ENCODE data around the gene HIGD2A.
"Not testable (repeated sequence)": the region's sequence is repeated elsewhere in the genome, so short reads cannot be mapped to it uniquely, and the experiment has no call there.

The HIGD2A gene

DNA sequence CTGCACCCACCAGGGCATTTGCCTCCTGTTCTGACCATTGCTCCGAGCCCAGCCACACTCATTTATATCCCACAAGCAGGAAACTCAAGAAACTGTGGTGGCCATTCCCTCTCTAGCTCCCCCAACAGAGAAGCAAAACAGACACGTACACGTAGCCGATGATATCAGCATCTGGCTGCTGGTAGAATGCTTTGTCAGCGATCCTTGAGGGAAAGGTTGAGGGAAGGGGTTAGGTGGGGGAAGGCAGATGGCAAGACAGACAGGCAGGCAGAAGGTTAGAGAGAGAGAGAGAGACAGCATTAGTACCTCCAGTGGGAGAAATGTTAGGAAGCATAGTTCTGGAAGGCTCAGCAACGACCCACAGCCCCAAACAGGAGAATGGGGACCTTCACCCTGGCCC, 7.8 kb downstream of the HIGD2A start:
- DNase-seq, result no peak

GRCh38 chr5:176397736-176398420, 9.3 kb downstream of the HIGD2A start:
- DNase-seq, result no peak

DNA sequence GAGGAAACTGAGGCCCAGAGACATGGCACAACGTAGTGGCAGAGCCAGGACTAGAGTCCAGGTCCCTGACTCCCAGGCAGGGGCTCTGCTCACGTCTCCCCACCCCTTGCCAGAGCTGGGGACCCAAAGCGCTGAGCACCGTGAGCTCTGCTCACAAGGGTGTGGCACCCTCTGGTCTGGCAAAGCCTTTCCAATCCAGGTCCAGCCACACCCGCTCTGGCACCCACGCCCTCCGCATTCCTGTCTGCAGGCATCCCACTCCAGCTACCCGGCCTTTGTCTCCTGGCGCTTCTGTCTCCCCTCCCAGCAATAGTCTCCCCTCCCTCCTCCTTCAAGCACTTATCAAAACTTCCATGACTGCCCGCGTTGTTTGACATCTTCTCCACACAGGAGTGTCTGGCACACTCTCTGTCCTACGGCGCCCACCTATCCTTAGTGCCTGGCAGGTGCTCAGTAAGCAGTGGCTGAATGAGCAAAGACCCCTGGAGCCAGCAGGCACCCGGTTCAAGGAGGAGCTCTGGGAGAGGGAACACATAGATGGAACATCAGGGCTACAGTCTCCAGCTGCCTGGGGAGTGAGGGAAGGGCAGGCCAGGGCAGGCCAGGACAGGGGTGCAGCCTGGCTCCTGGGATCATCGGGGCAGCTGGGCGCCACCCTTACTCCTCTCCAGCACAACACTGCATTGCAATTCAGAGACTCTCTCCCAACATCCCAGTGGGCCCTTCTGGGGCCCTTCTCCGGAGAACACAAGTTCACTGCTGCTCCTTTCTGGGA, 12.0 kb downstream of the HIGD2A start:
- no peak for DNase-seq

- no peak for DNase-seq
Measured at GRCh38 chr5:176401281-176402205, 13.0 kb downstream of the HIGD2A start.

DNA sequence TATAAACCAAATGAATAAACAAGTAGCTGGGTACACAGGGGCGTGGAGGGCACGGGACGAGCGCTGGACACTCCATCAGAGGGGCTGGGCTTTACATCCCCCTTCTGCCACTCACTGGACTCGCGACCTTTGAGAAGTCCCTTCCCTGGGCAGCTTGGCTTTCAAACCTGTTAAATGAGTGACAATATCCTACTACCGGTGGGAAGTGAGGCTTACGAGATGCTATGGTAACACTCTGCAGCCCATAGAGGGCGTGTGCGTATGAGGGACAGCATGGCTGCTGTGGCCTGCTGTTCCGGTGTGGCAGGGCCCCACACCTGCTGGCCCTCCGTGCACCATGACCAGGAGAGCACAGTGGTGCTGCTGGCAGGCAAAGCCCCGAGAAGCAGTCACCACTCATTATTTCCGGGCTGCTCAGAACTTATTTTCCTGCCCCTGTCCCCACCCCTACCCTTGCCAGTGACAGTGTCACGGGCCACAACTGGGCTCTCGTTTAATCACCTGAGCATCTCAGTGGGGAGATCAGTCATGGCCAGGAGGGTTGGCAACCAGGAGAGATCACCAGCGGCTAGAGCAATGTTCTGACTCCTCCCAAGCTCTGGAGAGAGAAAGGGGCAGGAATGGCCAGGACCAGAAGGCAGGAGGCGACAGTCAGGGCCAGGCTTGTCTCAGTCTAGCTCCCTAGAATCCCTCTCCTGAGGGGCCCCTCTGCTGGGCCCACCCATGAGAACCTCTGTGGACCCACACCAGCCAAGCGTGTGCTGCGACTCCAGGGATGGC, 17.3 kb downstream of the HIGD2A start:
- DNase-seq, result no peak

DNA sequence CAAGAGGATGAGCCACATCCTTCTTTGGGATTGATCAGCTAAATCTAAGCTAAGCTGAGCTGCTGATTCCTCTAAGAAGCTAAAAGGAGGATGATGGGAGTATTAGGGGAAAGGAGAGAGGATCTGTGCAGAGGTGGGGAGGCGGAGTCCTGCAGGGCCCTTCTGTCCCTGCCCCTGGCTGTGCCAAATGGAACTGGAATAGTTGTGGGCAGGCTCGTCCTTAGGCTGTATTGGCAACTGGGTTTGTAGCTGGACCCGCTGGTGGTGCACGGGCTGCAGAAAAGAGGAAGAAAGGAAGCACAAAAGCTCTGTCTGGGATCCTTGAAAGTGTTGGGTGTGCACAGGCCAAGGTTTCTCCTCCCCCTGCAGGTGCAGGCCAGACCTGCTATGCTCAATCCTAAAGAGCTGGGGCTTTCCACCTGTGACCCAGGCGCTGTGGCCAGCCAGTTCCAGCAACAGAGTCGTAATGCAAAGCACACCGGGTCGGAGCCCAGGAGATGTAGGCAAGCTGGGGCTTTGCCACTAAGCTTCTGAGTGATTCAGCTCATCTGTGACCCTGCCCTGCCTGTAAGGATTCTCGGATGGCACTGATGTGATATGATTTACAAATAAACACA, 18.0 kb downstream of the HIGD2A start:
- DNase-seq, result no peak

DNA sequence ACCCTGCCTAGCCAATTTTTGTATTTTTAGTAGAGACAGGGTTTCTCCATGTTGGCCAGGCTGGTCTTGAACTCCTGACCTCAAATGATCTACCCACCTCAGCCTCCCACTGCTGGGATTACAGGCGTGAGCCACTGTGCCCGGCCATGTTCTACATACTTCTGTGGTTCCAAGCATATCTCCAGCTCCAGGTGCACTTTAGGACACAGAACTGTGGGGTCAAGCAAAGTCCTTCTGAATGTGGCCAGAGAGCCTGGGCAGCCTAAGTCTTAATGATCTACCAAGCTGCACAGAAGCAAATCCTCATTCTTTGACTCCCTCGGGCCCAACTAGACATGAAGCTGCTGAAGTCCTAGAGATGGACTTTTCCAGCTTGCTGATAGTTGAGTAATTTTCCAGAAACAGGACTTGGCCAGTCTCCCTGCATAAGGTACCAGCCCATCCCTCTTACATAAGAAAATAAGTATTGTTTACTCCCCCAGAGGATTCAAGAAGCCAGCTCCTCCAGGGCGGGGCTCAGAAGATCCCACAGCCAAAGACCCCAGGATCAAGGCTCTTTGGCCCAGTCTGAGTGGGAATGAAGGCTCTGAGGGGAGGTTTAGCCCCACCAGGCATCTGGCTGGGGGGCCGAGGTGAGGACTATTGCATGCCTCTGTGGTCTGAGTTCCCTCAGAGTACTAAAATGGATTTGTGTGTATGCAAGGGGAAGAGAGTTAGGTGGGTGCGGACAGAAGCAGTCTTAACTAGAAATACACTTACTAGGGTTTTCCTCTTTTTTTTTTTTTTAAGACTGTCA, 19.1 kb downstream of the HIGD2A start:
- DNase-seq, result no peak

DNA sequence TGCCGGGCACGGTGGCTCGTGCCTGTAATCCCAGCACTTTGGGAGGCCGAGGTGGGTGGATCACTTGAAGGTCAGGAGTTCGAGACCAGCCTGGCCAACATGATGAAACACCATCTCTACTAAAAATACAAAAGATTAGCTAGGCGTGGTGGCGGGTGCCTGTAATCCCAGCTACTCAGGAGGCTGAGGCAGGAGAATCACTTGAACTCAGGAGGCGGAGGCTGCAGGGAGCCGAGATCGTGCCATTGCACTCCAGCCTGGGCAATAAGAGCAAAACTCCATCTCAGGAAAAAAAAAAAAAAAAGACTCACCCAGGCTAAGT, 19.7 kb downstream of the HIGD2A start:
- not testable (repeated sequence) for DNase-seq

DNA sequence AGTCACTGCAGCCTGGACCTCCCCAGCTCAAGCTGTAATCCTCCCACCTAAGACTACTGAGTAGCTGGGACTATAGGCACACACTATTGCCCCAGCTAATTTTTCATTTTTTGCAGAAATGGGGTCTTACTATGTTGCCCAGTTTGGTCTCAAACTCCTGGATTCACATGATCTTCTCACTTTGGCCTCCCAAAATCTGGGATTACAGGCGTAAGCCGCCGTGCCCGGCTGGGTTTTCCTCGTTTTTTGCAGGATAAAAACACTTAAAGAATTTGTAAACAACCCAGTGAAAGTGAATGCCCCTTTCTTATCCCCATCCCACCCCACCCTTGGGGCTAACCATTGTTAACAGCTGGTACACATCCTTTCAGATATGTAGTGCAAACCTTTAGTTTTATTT, 20.0 kb downstream of the HIGD2A start:
- no peak for DNase-seq

- no peak for DNase-seq
Measured at GRCh38 chr5:176409765-176410164, 21.2 kb downstream of the HIGD2A start.

DNA sequence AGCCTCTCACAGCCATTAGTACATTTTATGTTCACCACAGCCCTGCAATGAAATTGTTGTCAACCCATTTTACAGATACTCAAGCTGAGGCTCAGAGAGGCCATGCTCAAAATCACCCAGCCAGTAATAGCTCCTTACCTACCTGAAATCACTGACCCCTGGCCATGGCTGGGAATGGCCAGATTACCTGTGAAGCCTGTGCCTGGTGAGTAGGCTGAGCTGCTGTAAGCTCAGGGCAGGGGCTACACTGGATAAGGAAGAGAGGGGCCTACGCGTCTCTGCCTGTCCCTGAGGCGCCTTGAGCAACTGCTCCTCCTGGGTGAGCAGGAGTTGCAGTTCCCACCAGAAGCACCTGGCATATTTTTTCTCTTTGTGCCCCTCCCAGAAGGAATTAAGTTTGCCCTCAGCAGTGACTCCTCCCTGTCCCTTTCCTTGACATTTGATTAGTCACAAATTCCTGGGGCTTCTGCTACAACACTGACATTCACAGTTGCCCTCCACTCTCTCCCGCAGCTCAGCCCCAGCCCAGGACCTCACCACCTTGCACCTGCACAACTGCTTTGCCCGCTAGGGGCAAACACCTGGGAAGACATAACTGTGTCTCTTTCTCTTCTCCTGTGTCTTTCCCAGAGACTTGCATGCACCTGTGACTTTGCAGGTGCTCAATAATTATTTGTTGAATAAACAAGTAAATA, 22.1 kb downstream of the HIGD2A start:
- no peak for DNase-seq

- DNase-seq, result no peak
Measured at GRCh38 chr5:176412517-176413254, 24.1 kb downstream of the HIGD2A start.

DNA sequence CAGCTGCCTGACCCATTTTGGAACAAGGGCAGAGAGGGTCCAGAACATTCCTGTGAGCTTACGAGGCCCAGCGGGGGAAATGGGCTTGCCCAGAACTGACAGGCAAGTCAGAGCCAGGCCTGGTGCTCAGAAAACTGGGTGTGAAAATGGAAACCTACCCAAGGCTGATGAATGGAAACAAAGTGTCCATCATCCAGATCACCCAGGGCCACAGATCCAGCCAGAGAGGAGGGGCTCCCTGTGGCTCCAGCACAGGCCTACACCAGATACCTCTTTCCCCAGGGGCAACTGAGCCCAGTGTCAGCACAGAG, 24.7 kb downstream of the HIGD2A start:
- DNase-seq, result no peak

DNA sequence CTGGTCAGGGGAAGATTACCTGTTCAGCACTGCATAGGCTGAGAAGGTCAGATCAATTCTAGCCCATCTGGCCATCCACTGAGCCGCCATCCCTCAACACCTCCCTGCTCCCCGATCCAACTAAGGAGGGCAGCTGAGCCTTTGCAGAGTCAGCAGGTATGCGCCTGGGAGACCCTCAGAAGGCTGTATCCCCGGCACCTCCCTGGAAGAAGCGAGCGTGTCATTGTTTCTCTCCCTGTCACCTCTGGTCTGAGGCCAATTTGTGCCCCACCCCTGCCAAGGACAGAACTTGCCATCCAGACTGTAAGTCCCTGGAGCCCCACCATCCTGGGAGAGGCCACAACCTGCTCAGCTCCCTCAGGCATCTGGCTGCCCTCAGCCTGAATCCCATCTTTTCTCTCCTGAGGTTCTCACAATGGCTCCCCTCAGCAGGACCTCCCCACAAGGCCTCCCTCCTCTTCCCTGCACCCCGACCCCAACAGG, 25.2 kb downstream of the HIGD2A start:
- no peak for DNase-seq

DNA sequence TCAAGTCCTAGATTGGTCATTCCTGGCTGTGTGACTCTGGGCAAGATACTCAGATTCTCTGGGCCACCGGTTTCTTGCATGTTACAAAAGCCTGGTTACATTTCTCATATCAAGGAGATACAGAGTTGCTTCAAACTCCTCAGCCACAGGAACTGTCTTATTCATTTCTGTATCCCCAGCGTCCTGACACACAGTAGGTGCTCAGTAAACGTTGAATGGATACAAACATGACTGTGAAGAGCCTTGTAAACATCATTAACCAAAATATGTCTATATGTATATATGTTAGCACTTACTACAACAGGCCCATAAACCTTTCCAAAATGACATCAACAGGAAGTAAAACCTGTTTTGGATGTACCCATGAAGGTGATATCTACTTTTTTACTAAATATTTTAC, 26.2 kb downstream of the HIGD2A start:
- DNase-seq, result no peak

GRCh38 chr5:176415240-176415951, 26.8 kb downstream of the HIGD2A start:
- DNase-seq, result no peak

DNA sequence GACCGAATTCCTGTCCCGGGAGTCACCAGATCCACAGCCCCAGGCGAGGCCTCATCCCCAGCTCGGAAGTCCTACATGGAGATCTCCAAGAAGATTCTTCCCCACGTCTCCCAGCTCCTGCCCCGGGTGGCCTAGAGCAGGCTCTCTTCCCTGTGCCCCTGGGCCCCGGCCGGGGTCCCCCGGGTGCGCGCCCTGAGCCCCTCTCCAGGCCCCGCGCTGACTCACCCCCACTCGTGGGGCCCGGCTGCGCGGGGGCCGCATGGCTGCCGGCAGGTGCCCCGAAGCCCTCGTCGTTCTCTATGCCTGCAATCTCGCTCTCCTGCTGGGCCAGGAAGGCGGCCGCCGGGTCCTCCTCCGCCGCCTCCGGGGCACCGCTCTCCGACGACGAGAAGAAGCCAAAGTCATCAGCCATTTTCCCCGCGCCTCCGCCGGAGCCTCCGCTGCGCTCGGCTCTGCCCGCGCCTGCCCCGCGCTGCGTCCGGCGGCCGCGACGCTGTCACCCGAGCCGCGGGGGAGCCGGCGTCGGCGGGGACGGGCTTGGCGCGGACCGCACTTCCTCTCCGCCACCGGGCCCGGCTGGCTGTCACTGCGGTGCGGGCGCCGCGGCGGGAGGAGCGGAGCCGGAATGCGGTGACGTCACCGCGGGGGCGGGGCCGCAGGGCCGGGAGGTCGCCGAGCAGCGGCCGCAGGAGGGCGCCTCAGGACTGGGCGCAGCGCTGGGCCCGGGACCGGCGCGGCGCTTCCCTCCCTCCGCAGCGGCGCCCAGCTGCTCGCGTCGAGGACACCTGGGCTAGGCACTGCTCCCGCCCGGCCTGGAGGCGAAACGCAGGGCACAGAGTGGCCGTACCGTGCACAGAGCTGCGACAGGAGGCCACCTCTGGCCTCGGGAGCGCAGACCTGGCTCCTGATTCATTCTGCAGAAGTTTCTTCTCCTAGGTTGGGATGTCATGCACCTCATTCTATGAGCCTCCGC, 27.7 kb downstream of the HIGD2A start, which contains the start of gene CLTB:
Gene CLTB (minus strand): TSS at position 588 of the 973 bp plus-strand sequence. CDS start 176 bp downstream, at position 412.
- peak; percentile 84 for DNase-seq

DNA sequence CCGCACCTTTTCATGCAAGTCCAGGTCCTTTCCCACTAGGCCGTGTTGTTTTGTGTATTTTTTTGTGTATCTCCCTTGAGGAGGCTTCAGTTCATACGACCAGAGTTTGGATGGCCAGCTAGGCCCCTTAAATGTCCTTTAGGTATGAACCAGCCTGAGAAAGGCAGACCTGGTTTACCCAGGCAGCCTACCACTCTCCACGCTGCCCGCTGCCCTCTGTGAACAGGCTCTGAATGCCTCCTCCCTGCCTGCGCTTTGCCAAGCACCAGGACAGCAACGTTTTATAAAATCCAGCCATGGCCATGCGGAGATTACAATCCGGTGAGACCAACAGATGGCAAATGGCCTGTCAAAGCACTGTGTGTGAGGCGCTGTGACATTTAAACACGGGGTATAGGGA, 28.4 kb downstream of the HIGD2A start:
- no peak for DNase-seq
